OCI-LY7 (cell line): Measurements from ENCODE around the gene MTHFD2L.

Experiments
- EZH2phosphoT487 ChIP-seq: fragments of 200-600 bp; sonication (generic); IDR thresholded peaks from 2 replicates; pipeline ENCODE4 v1.6.1; 2018; ENCODE audit warnings: low read depth, borderline replicate concordance, mild to moderate bottlenecking, mixed run types, antibody characterized with exemption, low read length, moderate library complexity, mixed read lengths
- TF ChIP-seq, protein P1 (sequence below): fragments of 200-600 bp; sonication (generic); conservative IDR thresholded peaks from 2 replicates; pipeline ENCODE4 v1.5.1; 2014; ENCODE audit warnings: mild to moderate bottlenecking, antibody characterized with exemption, low read length, moderate library complexity, mixed read lengths

DNA sequence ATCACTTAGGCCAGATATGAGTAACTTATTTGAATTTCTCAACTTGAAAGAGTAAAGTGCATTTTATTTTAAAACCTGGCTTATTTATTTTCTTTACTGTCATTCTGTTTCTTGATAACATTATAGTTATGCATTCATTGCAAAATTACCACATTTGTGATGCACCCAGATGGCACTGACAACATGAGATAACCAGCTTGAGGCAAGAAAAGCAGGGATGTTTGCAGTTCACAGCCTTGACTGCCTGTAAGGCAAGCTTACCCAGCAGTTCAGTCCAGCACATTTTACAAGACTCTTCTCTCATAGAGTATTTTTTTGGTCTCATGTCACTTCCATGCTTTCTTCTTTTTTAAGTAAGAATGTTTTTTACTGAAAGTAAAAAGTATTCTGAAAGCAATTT is 125.0 kb downstream of the MTHFD2L start:
- TF ChIP-seq, protein P1, sequence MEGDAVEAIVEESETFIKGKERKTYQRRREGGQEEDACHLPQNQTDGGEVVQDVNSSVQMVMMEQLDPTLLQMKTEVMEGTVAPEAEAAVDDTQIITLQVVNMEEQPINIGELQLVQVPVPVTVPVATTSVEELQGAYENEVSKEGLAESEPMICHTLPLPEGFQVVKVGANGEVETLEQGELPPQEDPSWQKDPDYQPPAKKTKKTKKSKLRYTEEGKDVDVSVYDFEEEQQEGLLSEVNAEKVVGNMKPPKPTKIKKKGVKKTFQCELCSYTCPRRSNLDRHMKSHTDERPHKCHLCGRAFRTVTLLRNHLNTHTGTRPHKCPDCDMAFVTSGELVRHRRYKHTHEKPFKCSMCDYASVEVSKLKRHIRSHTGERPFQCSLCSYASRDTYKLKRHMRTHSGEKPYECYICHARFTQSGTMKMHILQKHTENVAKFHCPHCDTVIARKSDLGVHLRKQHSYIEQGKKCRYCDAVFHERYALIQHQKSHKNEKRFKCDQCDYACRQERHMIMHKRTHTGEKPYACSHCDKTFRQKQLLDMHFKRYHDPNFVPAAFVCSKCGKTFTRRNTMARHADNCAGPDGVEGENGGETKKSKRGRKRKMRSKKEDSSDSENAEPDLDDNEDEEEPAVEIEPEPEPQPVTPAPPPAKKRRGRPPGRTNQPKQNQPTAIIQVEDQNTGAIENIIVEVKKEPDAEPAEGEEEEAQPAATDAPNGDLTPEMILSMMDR = no peak
- no peak for TF ChIP-seq EZH2phosphoT487
